ENCODE measurements around the gene FGF12.

The FGF12 gene

GRCh38 chr3:192371870-192372400 is 355.4 kb downstream of the FGF12 start:
- no peak for TF ChIP-seq POLR2AphosphoS5 (IDR thresholded peaks at IDR 0.05; ENCODE audit: low read depth, low read length)
- TF ChIP-seq SIN3A (IDR thresholded peaks at IDR 0.05; ENCODE audit: borderline replicate concordance, insufficient read depth, low read length), result no peak
- no peak for TF ChIP-seq FOXP2 (optimal IDR thresholded peaks at IDR 0.05; ENCODE audit: borderline replicate concordance, extremely low read depth, extremely low read length, insufficient read depth)
- TF ChIP-seq TAF1 (IDR thresholded peaks at IDR 0.05; ENCODE audit: borderline replicate concordance, insufficient read depth, low read length), result no peak
- no peak for TF ChIP-seq REST (IDR thresholded peaks at IDR 0.05; ENCODE audit: insufficient read depth in 1 of 2, low read depth in 2 of 2, low read length in 2 of 2)

- TF ChIP-seq POLR2AphosphoS5 (IDR thresholded peaks at IDR 0.05; ENCODE audit: low read depth, low read length) (no peak), TAF1 (IDR thresholded peaks at IDR 0.05; ENCODE audit: borderline replicate concordance, insufficient read depth, low read length) (no peak), FOXP2 (optimal IDR thresholded peaks at IDR 0.05; ENCODE audit: borderline replicate concordance, extremely low read depth, extremely low read length, insufficient read depth) (no peak), SIN3A (IDR thresholded peaks at IDR 0.05; ENCODE audit: borderline replicate concordance, insufficient read depth, low read length) (no peak), REST (IDR thresholded peaks at IDR 0.05; ENCODE audit: insufficient read depth in 1 of 2, low read depth in 2 of 2, low read length in 2 of 2) (no peak)
Measured at GRCh38 chr3:192367616-192368015, 359.7 kb downstream of the FGF12 start.

GRCh38 chr3:192366916-192367315 is 360.4 kb downstream of the FGF12 start:
- TF ChIP-seq FOXP2 (optimal IDR thresholded peaks at IDR 0.05; ENCODE audit: borderline replicate concordance, extremely low read depth, extremely low read length, insufficient read depth), result no peak
- TF ChIP-seq SIN3A (IDR thresholded peaks at IDR 0.05; ENCODE audit: borderline replicate concordance, insufficient read depth, low read length), result no peak
- no peak for TF ChIP-seq REST (IDR thresholded peaks at IDR 0.05; ENCODE audit: insufficient read depth in 1 of 2, low read depth in 2 of 2, low read length in 2 of 2)
- no peak for TF ChIP-seq TAF1 (IDR thresholded peaks at IDR 0.05; ENCODE audit: borderline replicate concordance, insufficient read depth, low read length)
- no peak for TF ChIP-seq POLR2AphosphoS5 (IDR thresholded peaks at IDR 0.05; ENCODE audit: low read depth, low read length)

GRCh38 chr3:192365571-192365970 is 361.8 kb downstream of the FGF12 start:
- TF ChIP-seq REST (IDR thresholded peaks at IDR 0.05; ENCODE audit: insufficient read depth in 1 of 2, low read depth in 2 of 2, low read length in 2 of 2), result no peak
- TF ChIP-seq TAF1 (IDR thresholded peaks at IDR 0.05; ENCODE audit: borderline replicate concordance, insufficient read depth, low read length), result no peak
- TF ChIP-seq POLR2AphosphoS5 (IDR thresholded peaks at IDR 0.05; ENCODE audit: low read depth, low read length), result no peak
- TF ChIP-seq FOXP2 (optimal IDR thresholded peaks at IDR 0.05; ENCODE audit: borderline replicate concordance, extremely low read depth, extremely low read length, insufficient read depth), result no peak
- TF ChIP-seq SIN3A (IDR thresholded peaks at IDR 0.05; ENCODE audit: borderline replicate concordance, insufficient read depth, low read length), result no peak

- TF ChIP-seq SIN3A (IDR thresholded peaks at IDR 0.05; ENCODE audit: borderline replicate concordance, insufficient read depth, low read length) (no peak), POLR2AphosphoS5 (IDR thresholded peaks at IDR 0.05; ENCODE audit: low read depth, low read length) (no peak), FOXP2 (optimal IDR thresholded peaks at IDR 0.05; ENCODE audit: borderline replicate concordance, extremely low read depth, extremely low read length, insufficient read depth) (no peak), REST (IDR thresholded peaks at IDR 0.05; ENCODE audit: insufficient read depth in 1 of 2, low read depth in 2 of 2, low read length in 2 of 2) (no peak), TAF1 (IDR thresholded peaks at IDR 0.05; ENCODE audit: borderline replicate concordance, insufficient read depth, low read length) (no peak)
Measured at GRCh38 chr3:192364316-192364715, 363.0 kb downstream of the FGF12 start.
